ENCODE measurements around the gene MYO1E.

DNA sequence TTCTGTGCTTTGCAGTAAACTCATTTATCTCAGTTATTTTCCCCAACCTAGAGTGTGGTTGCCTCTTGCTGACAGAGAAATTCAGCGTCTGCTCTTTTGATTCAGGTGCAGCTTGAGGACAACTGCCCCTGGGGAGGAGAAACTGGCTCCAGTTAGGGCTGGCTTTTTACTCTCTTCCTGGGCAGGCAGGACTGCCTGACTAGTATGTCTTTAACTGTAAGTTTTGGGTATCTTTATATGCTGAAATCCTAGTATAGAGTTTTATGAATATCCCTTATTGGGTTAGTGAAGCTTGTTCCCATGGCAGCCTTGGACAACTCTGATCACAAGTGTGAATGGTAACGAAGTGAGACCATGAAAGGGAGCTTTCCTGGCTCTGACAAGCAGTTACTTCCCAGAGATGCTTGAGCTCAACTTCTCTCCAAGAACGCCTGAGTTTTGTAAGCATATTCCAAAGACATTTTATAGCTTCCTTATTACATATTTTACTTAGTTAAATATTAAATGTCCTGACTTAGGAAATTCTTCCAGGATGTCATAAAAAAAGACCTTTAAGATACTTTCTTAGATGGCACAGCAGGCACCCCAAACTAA, 240.6 kb downstream of the MYO1E start:
- no peak for TF ChIP-seq FOXA1 (IDR thresholded peaks at IDR 0.05)
- TF ChIP-seq FOXK2 (IDR thresholded peaks at IDR 0.05): no peak
- no peak for TF ChIP-seq FOXM1 (IDR thresholded peaks at IDR 0.05; ENCODE audit: borderline replicate concordance)
- no peak for TF ChIP-seq SP1 (IDR thresholded peaks at IDR 0.05)
- no peak for TF ChIP-seq NFRKB (IDR thresholded peaks at IDR 0.05)

Data from HEK293T (cell line).